Adrenal gland (tissue), 5 donors: ENCODE data around the gene MYLK4.

Source experiments
- CTCF ChIP-seq, 6 experiments: fragments of 450-650 bp in 4 of 6; fragments of 200-600 bp in 2 of 6; sonication (generic) in 1 of 6; IDR thresholded peaks; 1 replicate in 5 of 6; 2 replicates in 1 of 6; pipeline versions ENCODE4 v1.5.1 to v1.8.0; 2016 to 2021; ENCODE audit warnings: antibody characterized with exemption in 6 of 6, mild to moderate bottlenecking in 2 of 6, moderate library complexity in 1 of 6
- POLR2A ChIP-seq, 2 donors: fragments of 450-650 bp; IDR thresholded peaks; one replicate each; pipeline ENCODE4 v1.6.1; 2017; ENCODE audit warnings: antibody characterized with exemption in 2 of 2, mild to moderate bottlenecking in 2 of 2, moderate library complexity in 1 of 2
- donor health status: DM: no; HTN: no; CAD: no.

GRCh38 chr6:2714111-2714895 is 36.4 kb downstream of the MYLK4 start:
- TF ChIP-seq CTCF (IDR thresholded peaks at IDR 0.05) (no peak), POLR2A (IDR thresholded peaks at IDR 0.05) (peak in 1 of 2 donors; percentile 20)
